Esophagus muscularis mucosa (tissue), 4 donors: Measurements from ENCODE around the gene PRR5L. TPM values are rescaled to one million over a fixed set of nuclear protein-coding genes. Genes with fewer than 3 reads are reported as not detected.

Source experiments
- DNase-seq: peaks from one replicate; pipeline ENCODE4 v3.0.0-alpha.2; 2017; ENCODE audit errors: extremely low spot score
- H3K27ac ChIP-seq, 4 donors: fragments of 200-600 bp; sonication (generic); replicated peaks in 1 of 4; 1 replicate in 3 of 4; 2 replicates in 1 of 4; pipeline ENCODE4 v1.5.1; 2016 to 2019; ENCODE audit warnings: mild to moderate bottlenecking in 1 of 4
- H3K27me3 ChIP-seq, 4 donors: fragments of 200-600 bp; sonication (generic); one replicate each; pipeline versions ENCODE4 v1.5.1 to v1.6.0; 2016 to 2019
- H3K36me3 ChIP-seq, 4 donors: fragments of 200-600 bp; sonication (generic); one replicate each; pipeline ENCODE4 v1.5.1; 2016 to 2019
- H3K4me1 ChIP-seq, 4 donors: fragments of 200-600 bp; sonication (generic); one replicate each; pipeline ENCODE4 v1.5.1; 2016 to 2019
- H3K4me3 ChIP-seq, 4 donors: fragments of 200-600 bp; sonication (generic); 1 replicate in 2 of 4; 2 replicates in 2 of 4; pipeline ENCODE4 v1.5.1; 2016 to 2019; ENCODE audit warnings: mild to moderate bottlenecking in 4 of 4, moderate library complexity in 1 of 4
- H3K9me3 ChIP-seq, 4 donors: fragments of 200-600 bp; sonication (generic); 1 replicate in 3 of 4; 2 replicates in 1 of 4; pipeline ENCODE4 v1.5.1; 2016 to 2019
- CTCF ChIP-seq, 3 experiments: fragments of 200-600 bp in 2 of 3; fragments of 450-650 bp in 1 of 3; sonication (generic) in 2 of 3; IDR thresholded peaks; one replicate each; pipeline ENCODE4 v1.5.1; 2017 to 2019; ENCODE audit warnings: antibody characterized with exemption in 3 of 3, mild to moderate bottlenecking in 2 of 3, moderate library complexity in 1 of 3
- EP300 ChIP-seq: sonication (generic); formaldehyde crosslinking; IDR thresholded peaks from one replicate; pipeline ENCODE4 v1.6.1; 2017; ENCODE audit warnings: antibody characterized with exemption
- POLR2A ChIP-seq: fragments of 450-650 bp; IDR thresholded peaks from one replicate; pipeline ENCODE4 v1.6.1; 2017; ENCODE audit warnings: antibody characterized with exemption, moderate library complexity, mild to moderate bottlenecking, low read depth
- POLR2AphosphoS5 ChIP-seq, 2 donors: sonication (generic); formaldehyde crosslinking; IDR thresholded peaks; one replicate each; pipeline ENCODE4 v1.6.1; 2017; ENCODE audit warnings: antibody characterized with exemption in 2 of 2
- WGBS: methylation state at CpG from one replicate; pipeline ENCODE4 v1.1.5; 2018; 5-methylcytosine and 5-hydroxymethylcytosine counted together
- intact Hi-C: fragments of 100-400 bp; cut with DNase I; formaldehyde crosslinking; loops from one replicate; pipeline ENCODE4 v1.15.1; 2023
- total RNA-seq, 4 donors: library from RNA; depleted of rRNA; stranded (reverse); fragments of >200 nt; gene quantifications; one replicate each; pipeline versions ENCODE4 v1.1.0 to v1.2.1, GENCODE V29; 2016

PRR5L gene
- total RNA-seq, 4 donors from 2014 or later, result 1.7 to 9.6 (median 3.1) TPM

GRCh38 chr11:36274414-36274813 is 21.7 kb upstream of the PRR5L start:
- WGBS, result 100% methylated on average over 2 of the region's 7 CpGs
- DNase-seq, result no peak
- no peaks in the 10 kb centered on the region for H3K4me1 ChIP-seq
- H3K36me3 ChIP-seq, result peaks cover 49 to 89% (median 80%) of the 10 kb centered on the region in 4 donors
- no peak overlapping the region for H3K4me3 ChIP-seq
- no peak overlapping the region for H3K27ac ChIP-seq
- H3K9me3 ChIP-seq, result peaks cover 0 to 7% (median 0%) of the 10 kb centered on the region in 4 donors
- no peak for TF ChIP-seq POLR2AphosphoS5 (IDR thresholded peaks at IDR 0.05)
- no peak for TF ChIP-seq EP300
- TF ChIP-seq CTCF (IDR thresholded peaks at IDR 0.05), result no peak
- no peak for TF ChIP-seq POLR2A
- no peaks in the 10 kb centered on the region for H3K27me3 ChIP-seq
- intact Hi-C loops, result no loop called here

GRCh38 chr11:36278531-36279282 is 17.4 kb upstream of the PRR5L start:
- H3K36me3 ChIP-seq, result peaks cover 29 to 68% (median 49%) of the 10 kb centered on the region in 4 donors
- H3K4me1 ChIP-seq, result no peaks in the 10 kb centered on the region
- 75% methylated on average over 11 of the region's 13 CpGs for WGBS
- H3K4me3 ChIP-seq, result no peak overlapping the region
- no peaks in the 10 kb centered on the region for H3K27me3 ChIP-seq
- peaks cover 0 to 4% (median 0%) of the 10 kb centered on the region in 4 donors for H3K9me3 ChIP-seq
- intact Hi-C loops, result no loop called here
- TF ChIP-seq CTCF (IDR thresholded peaks at IDR 0.05) (no peak), EP300 (no peak), POLR2A (no peak), POLR2AphosphoS5 (IDR thresholded peaks at IDR 0.05) (no peak)
- no peak overlapping the region for H3K27ac ChIP-seq
- no peak for DNase-seq

- peaks cover 0 to 4% (median 0%) of the 10 kb centered on the region in 4 donors for H3K9me3 ChIP-seq
- 67% methylated on average over 1 of the region's 1 CpG for WGBS
- H3K4me1 ChIP-seq, result no peaks in the 10 kb centered on the region
- H3K36me3 ChIP-seq, result peaks cover 13 to 50% (median 31%) of the 10 kb centered on the region in 4 donors
- H3K4me3 ChIP-seq, result no peak overlapping the region
- TF ChIP-seq CTCF (IDR thresholded peaks at IDR 0.05), result no peak
- no peak for TF ChIP-seq EP300
- no peak for TF ChIP-seq POLR2AphosphoS5 (IDR thresholded peaks at IDR 0.05)
- no peak for TF ChIP-seq POLR2A
- no peak for DNase-seq
- no peak overlapping the region for H3K27ac ChIP-seq
- no peaks in the 10 kb centered on the region for H3K27me3 ChIP-seq
- intact Hi-C loops, result no loop called here
Observed at GRCh38 chr11:36280531-36280930, 15.6 kb upstream of the PRR5L start.

GRCh38 chr11:36281850-36282249 is 14.2 kb upstream of the PRR5L start:
- H3K4me3 ChIP-seq, result no peak overlapping the region
- TF ChIP-seq POLR2A (no peak), CTCF (IDR thresholded peaks at IDR 0.05) (no peak), EP300 (no peak), POLR2AphosphoS5 (IDR thresholded peaks at IDR 0.05) (no peak)
- over 99% methylated on average over 4 of the region's 4 CpGs for WGBS
- DNase-seq, result no peak
- H3K27me3 ChIP-seq, result no peaks in the 10 kb centered on the region
- peaks cover 5 to 37% (median 20%) of the 10 kb centered on the region in 4 donors for H3K36me3 ChIP-seq
- intact Hi-C loops, result no loop called here
- no peak overlapping the region for H3K27ac ChIP-seq
- peaks cover 0 to 4% (median 0%) of the 10 kb centered on the region in 4 donors for H3K9me3 ChIP-seq
- no peaks in the 10 kb centered on the region for H3K4me1 ChIP-seq
